ENCODE measurements around the gene IGFBP3.
"Not testable (repeated sequence)": the region's sequence is repeated elsewhere in the genome, so short reads cannot be mapped to it uniquely, and the experiment has no call there.

Gene IGFBP3

GRCh38 chr7:45962861-45963260 lies 41.8 kb upstream of the IGFBP3 start:
- TF ChIP-seq CTCF (IDR thresholded peaks at IDR 0.05; ENCODE audit: borderline replicate concordance, control extremely low read depth, extremely low read depth, insufficient read depth, missing control alignments) = no peak
- DNase-seq (ENCODE audit: low spot score) = no peak
- in situ Hi-C loops (cut with MboI; ENCODE audit: low sequenced_read_pairs, unreplicated experiment) = no loop called here

GRCh38 chr7:45957721-45958120 lies 36.6 kb upstream of the IGFBP3 start:
- no peak for DNase-seq (ENCODE audit: low spot score)
- TF ChIP-seq CTCF (IDR thresholded peaks at IDR 0.05; ENCODE audit: borderline replicate concordance, control extremely low read depth, extremely low read depth, insufficient read depth, missing control alignments) = no peak
- in situ Hi-C loops (cut with MboI; ENCODE audit: low sequenced_read_pairs, unreplicated experiment) = no loop called here

GRCh38 chr7:45955286-45955685 lies 34.2 kb upstream of the IGFBP3 start:
- no peak for DNase-seq (ENCODE audit: low spot score)
- in situ Hi-C loops (cut with MboI; ENCODE audit: low sequenced_read_pairs, unreplicated experiment) = no loop called here
- TF ChIP-seq CTCF (IDR thresholded peaks at IDR 0.05; ENCODE audit: borderline replicate concordance, control extremely low read depth, extremely low read depth, insufficient read depth, missing control alignments) = no peak

GRCh38 chr7:45953055-45953454 lies 32.0 kb upstream of the IGFBP3 start:
- in situ Hi-C loops (cut with MboI; ENCODE audit: low sequenced_read_pairs, unreplicated experiment); DNase-seq (ENCODE audit: low spot score): not testable (repeated sequence)

GRCh38 chr7:45944058-45944457 lies 23.0 kb upstream of the IGFBP3 start:
- no peak for TF ChIP-seq CTCF (IDR thresholded peaks at IDR 0.05; ENCODE audit: borderline replicate concordance, control extremely low read depth, extremely low read depth, insufficient read depth, missing control alignments)
- DNase-seq (ENCODE audit: low spot score) = no peak
- in situ Hi-C loops (cut with MboI; ENCODE audit: low sequenced_read_pairs, unreplicated experiment) = no loop called here

- in situ Hi-C loops (cut with MboI; ENCODE audit: low sequenced_read_pairs, unreplicated experiment) = no loop called here
Observed at GRCh38 chr7:45940939-45941338, 19.9 kb upstream of the IGFBP3 start.

GRCh38 chr7:45940237-45940781 lies 19.2 kb upstream of the IGFBP3 start:
- in situ Hi-C loops (cut with MboI; ENCODE audit: low sequenced_read_pairs, unreplicated experiment); DNase-seq (ENCODE audit: low spot score): not testable (repeated sequence)

More at GRCh38 chr7:45940939-45941338, 19.9 kb upstream of the IGFBP3 start:
- TF ChIP-seq CTCF (IDR thresholded peaks at IDR 0.05; ENCODE audit: borderline replicate concordance, control extremely low read depth, extremely low read depth, insufficient read depth, missing control alignments) = no peak
- DNase-seq (ENCODE audit: low spot score) = no peak

GRCh38 chr7:45939574-45939973 lies 18.5 kb upstream of the IGFBP3 start:
- no peak for DNase-seq (ENCODE audit: low spot score)
- in situ Hi-C loops (cut with MboI; ENCODE audit: low sequenced_read_pairs, unreplicated experiment) = no loop called here
- TF ChIP-seq CTCF (IDR thresholded peaks at IDR 0.05; ENCODE audit: borderline replicate concordance, control extremely low read depth, extremely low read depth, insufficient read depth, missing control alignments) = no peak
